Suprapubic skin (tissue), 4 donors: ENCODE results near the gene EP300. TPM values are rescaled to one million over a fixed set of nuclear protein-coding genes. Genes with fewer than 3 reads are reported as not detected.
"Not testable (repeated sequence)": the region's sequence is repeated elsewhere in the genome, so short reads cannot be mapped to it uniquely, and the experiment has no call there.

ENCODE experiments used
- DNase-seq, 2 donors: peaks; one replicate each; pipeline ENCODE4 v3.0.0-alpha.2; 2019; ENCODE audit warnings: low spot score in 2 of 2
- H3K27ac ChIP-seq: fragments of 200-600 bp; sonication (generic); one replicate; pipeline ENCODE4 v1.5.1; 2019
- H3K27me3 ChIP-seq: fragments of 200-600 bp; sonication (generic); one replicate; pipeline ENCODE4 v1.5.1; 2019
- H3K36me3 ChIP-seq: fragments of 200-600 bp; sonication (generic); one replicate; pipeline ENCODE4 v1.5.1; 2019
- H3K4me1 ChIP-seq: fragments of 200-600 bp; sonication (generic); one replicate; pipeline ENCODE4 v1.5.1; 2019
- H3K4me3 ChIP-seq: fragments of 200-600 bp; sonication (generic); one replicate; pipeline ENCODE4 v1.5.1; 2019; ENCODE audit warnings: mild to moderate bottlenecking
- H3K9me3 ChIP-seq: fragments of 200-600 bp; sonication (generic); one replicate; pipeline ENCODE4 v1.5.1; 2019
- CTCF ChIP-seq, 2 donors: fragments of 200-600 bp in 1 of 2; fragments of 450-650 bp in 1 of 2; sonication (generic) in 1 of 2; IDR thresholded peaks; one replicate each; pipeline ENCODE4 v1.5.1; 2016 to 2019; ENCODE audit warnings: antibody characterized with exemption in 2 of 2, mild to moderate bottlenecking in 1 of 2, moderate library complexity in 1 of 2
- EP300 ChIP-seq: sonication (generic); formaldehyde crosslinking; IDR thresholded peaks from one replicate; pipeline ENCODE4 v1.6.1; 2017; ENCODE audit warnings: antibody characterized with exemption
- POLR2A ChIP-seq, 2 donors: fragments of 450-650 bp; IDR thresholded peaks; one replicate each; pipeline ENCODE4 v1.6.1; 2017; ENCODE audit warnings: antibody characterized with exemption in 2 of 2, mild to moderate bottlenecking in 2 of 2, moderate library complexity in 2 of 2
- POLR2AphosphoS5 ChIP-seq, 3 donors: sonication (generic); formaldehyde crosslinking; IDR thresholded peaks; one replicate each; pipeline ENCODE4 v1.6.1; 2017; ENCODE audit warnings: antibody characterized with exemption in 3 of 3
- WGBS: methylation state at CpG from one replicate; pipeline ENCODE4 v1.1.5; 2018; 5-methylcytosine and 5-hydroxymethylcytosine counted together
- total RNA-seq, 4 donors: library from RNA; depleted of rRNA; stranded (reverse); fragments of >200 nt; gene quantifications; one replicate each; pipeline ENCODE4 v1.1.0, GENCODE V29; 2016

The EP300 gene
- total RNA-seq, 4 donors from 2014 or later = 103 to 172 (median 126) TPM

DNA sequence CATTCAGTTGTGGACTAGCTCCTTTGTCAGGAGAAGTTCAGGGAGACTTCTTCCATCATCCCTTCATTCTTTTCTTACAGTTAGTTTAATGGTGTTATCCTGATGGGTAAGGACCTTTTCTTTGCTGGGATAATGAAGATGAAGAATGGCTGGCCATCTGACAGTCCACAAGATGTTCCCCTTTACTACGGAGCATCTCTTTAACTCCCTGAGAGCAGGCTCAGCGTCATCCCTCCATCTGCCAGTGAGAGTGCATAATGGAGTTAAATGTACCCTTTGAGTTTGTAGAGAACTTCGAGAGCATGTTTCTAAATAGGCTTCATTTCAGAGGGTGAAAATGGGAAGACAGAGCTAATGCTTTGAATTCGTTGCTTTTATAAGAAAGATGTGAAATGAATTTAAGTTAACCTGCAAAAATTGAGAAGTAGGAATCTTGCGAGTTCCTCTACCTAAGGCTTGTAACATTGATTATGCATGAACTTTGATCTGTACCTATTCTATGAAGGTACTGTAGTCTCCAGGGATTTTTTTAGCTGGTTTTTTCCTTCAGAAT lies 1.7 kb downstream of the EP300 start:
- H3K4me1 ChIP-seq = peaks cover 65% of the 10 kb centered on the region
- 3% methylated on average over 5 of the region's 5 CpGs for WGBS

DNA sequence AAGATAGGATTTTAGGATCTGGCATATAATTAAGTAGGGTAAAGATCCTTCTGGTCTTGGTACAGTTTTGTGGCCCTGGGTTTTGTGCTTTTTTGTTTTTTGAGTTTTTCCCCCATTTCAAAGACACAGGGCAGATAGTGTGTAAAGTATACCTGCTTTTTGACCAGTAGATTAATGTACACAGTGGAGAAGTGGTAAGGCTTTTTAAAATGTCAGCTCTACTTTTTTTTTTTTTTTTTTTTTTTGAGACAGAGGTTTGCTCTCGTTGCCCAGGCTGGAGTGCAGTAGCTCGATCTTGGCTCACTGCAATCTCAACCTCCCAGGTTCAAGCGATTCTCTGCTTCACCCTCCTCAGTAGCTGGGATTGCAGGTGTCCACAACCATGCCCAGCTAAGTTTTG lies 4.0 kb downstream of the EP300 start:
- DNase-seq = no peak
- Histone ChIP-seq H3K4me3 (peak overlapping the region; percentile 99), H3K9me3 (no peaks in the 10 kb centered on the region), H3K4me1 (peaks cover 79% of the 10 kb centered on the region), H3K27ac (no peak overlapping the region), H3K27me3 (no peaks in the 10 kb centered on the region), H3K36me3 (peaks cover 5% of the 10 kb centered on the region)
- TF ChIP-seq EP300 (no peak), POLR2AphosphoS5 (IDR thresholded peaks at IDR 0.05) (no peak), CTCF (IDR thresholded peaks at IDR 0.05) (no peak), POLR2A (IDR thresholded peaks at IDR 0.05) (no peak)
- 52% methylated on average over 3 of the region's 3 CpGs for WGBS

More for the DNA sequence above, 1.7 kb downstream of the EP300 start:
- DNase-seq = no peak
- Histone ChIP-seq H3K27me3 (no peaks in the 10 kb centered on the region), H3K9me3 (no peaks in the 10 kb centered on the region), H3K36me3 (peaks cover under 1% of the 10 kb centered on the region), H3K4me3 (peak overlapping the region; percentile 99), H3K27ac (no peak overlapping the region)
- TF ChIP-seq EP300 = no peak
- TF ChIP-seq CTCF (IDR thresholded peaks at IDR 0.05) = no peak
- TF ChIP-seq POLR2AphosphoS5 (IDR thresholded peaks at IDR 0.05) = no peak
- no peak for TF ChIP-seq POLR2A (IDR thresholded peaks at IDR 0.05)

- Histone ChIP-seq H3K4me3 (no peak overlapping the region), H3K27me3 (no peaks in the 10 kb centered on the region), H3K9me3 (no peaks in the 10 kb centered on the region), H3K36me3 (peaks cover 5% of the 10 kb centered on the region), H3K27ac (no peak overlapping the region), H3K4me1 (peaks cover 83% of the 10 kb centered on the region)
- TF ChIP-seq EP300 = no peak
- no peak for DNase-seq
- 87% methylated on average over 4 of the region's 4 CpGs for WGBS
Measured at GRCh38 chr22:41096841-41097240, 4.4 kb downstream of the EP300 start.

- H3K36me3 ChIP-seq = peaks cover 5% of the 10 kb centered on the region
- no peak for DNase-seq
- peaks cover 74% of the 10 kb centered on the region for H3K4me1 ChIP-seq
- no peaks in the 10 kb centered on the region for H3K27me3 ChIP-seq
- no peaks in the 10 kb centered on the region for H3K9me3 ChIP-seq
- TF ChIP-seq CTCF (IDR thresholded peaks at IDR 0.05) (no peak), POLR2AphosphoS5 (IDR thresholded peaks at IDR 0.05) (no peak), POLR2A (IDR thresholded peaks at IDR 0.05) (no peak), EP300 (no peak)
- H3K4me3 ChIP-seq = no peak overlapping the region
- no peak overlapping the region for H3K27ac ChIP-seq
- WGBS = 84% methylated on average over 16 of the region's 16 CpGs
Measured at GRCh38 chr22:41099036-41099435, 6.6 kb downstream of the EP300 start.

- Histone ChIP-seq H3K9me3 (no peaks in the 10 kb centered on the region), H3K4me3 (no peak overlapping the region), H3K36me3 (peaks cover 14% of the 10 kb centered on the region), H3K27me3 (no peaks in the 10 kb centered on the region), H3K4me1 (peaks cover 18% of the 10 kb centered on the region), H3K27ac (no peak overlapping the region)
- TF ChIP-seq CTCF (IDR thresholded peaks at IDR 0.05) (no peak), POLR2A (IDR thresholded peaks at IDR 0.05) (no peak), EP300 (no peak), POLR2AphosphoS5 (IDR thresholded peaks at IDR 0.05) (no peak)
- WGBS = 69% methylated on average over 8 of the region's 8 CpGs
- DNase-seq = no peak
Measured at GRCh38 chr22:41106122-41106968, 14.0 kb downstream of the EP300 start.

DNA sequence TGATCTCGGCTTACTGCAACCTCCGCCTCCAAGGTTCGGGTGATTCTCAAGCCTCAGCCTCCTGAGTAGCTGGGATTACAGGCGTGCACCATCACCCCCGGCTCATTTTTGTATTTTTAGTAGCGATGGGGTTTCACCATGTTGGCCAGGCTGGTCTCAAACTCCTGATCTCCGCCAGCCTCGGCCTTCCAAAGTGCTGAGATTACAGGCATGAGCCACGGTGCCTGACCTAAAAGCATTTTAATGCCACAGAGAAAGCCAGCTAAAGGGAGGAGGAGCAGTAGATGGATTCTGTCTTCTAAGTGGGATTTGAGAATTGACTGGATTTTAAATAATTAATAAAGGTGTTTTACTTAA lies 14.6 kb downstream of the EP300 start:
- H3K9me3 ChIP-seq, DNase-seq, H3K4me3 ChIP-seq, H3K27me3 ChIP-seq, H3K27ac ChIP-seq: not testable (repeated sequence)
- WGBS = 86% methylated on average over 9 of the region's 9 CpGs
- H3K4me1 ChIP-seq = peaks cover 14% of the 10 kb centered on the region
- peaks cover 14% of the 10 kb centered on the region for H3K36me3 ChIP-seq
